SW480 (cell line): ENCODE results near the gene KIFBP.
"Not testable (repeated sequence)": the region's sequence is repeated elsewhere in the genome, so short reads cannot be mapped to it uniquely, and the experiment has no call there.

ENCODE experiments used
- DNase-seq: peaks from one replicate; pipeline ENCODE4 v3.0.0-alpha.2; 2016; ENCODE audit warnings: low spot score

The KIFBP gene, protein sequence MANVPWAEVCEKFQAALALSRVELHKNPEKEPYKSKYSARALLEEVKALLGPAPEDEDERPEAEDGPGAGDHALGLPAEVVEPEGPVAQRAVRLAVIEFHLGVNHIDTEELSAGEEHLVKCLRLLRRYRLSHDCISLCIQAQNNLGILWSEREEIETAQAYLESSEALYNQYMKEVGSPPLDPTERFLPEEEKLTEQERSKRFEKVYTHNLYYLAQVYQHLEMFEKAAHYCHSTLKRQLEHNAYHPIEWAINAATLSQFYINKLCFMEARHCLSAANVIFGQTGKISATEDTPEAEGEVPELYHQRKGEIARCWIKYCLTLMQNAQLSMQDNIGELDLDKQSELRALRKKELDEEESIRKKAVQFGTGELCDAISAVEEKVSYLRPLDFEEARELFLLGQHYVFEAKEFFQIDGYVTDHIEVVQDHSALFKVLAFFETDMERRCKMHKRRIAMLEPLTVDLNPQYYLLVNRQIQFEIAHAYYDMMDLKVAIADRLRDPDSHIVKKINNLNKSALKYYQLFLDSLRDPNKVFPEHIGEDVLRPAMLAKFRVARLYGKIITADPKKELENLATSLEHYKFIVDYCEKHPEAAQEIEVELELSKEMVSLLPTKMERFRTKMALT

DNA sequence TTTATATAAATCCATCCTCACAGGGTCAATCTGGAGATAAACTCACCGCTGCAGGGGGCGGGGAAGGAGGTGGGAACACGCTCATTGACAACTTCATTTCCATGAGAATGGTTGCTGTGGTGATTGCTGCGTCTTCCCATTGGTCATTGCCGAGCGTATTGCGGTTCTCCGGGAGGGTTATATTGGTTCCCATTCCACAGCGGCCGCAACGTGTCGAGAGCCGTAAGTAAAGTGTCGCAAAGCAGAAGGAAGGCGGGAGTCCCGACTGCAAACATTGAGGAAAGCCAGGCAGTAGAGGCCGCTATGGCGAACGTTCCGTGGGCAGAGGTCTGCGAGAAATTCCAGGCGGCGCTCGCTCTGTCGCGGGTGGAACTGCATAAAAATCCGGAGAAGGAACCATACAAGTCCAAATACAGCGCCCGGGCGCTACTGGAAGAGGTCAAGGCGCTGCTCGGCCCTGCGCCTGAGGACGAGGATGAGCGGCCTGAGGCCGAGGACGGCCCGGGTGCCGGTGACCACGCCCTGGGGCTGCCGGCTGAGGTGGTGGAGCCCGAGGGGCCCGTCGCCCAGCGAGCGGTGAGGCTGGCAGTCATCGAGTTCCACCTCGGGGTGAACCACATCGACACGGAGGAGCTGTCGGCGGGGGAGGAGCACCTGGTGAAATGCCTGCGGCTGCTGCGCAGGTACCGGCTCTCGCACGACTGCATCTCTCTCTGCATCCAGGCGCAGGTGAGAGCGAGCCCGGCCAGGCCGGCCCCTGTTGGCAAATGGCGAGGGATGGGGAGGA is at the start of gene KIFBP:
KIFBP (plus strand) TSS at position 274 of the 787 bp plus-strand sequence; CDS start at position 304, 30 bp downstream.
- DNase-seq, result peak; percentile 97

DNA sequence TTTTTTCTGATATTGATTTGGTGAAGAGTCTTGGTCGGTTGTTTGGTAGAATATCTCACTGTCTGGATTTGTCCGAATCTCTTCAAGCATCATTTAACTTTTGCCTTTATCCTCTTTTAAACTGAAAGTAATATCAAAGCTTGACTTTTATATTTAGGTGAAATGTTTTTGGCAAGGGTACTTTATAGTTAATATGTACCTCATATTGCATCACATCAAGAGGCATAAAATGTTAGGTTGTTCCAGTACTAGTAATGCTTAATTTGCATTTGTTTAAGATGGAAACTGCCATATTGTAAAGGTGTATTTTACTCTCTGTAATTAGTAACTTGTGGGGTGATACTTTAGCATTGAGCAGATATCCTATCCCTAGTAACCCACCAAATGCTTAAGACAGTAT is 49.7 kb upstream of the KIFBP start:
- no peak for DNase-seq

DNA sequence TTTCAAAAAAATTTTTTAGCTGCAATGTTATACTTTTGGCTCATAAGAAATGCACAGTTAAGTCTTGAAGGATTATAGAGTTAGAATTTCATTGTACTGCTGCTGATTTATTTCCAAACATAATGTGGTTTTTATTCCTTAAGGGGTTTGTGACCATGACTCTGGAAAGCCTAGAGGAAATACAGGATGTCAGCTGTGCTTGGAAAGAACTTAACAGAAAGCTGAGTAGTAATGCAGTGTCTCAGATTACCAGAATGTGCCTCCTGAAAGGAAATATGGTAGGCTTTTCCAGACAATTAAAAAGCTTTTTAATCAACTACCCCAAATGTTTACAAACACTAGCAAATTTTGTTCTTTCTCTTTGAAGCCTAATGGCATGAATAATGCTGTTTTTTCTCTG is 47.7 kb upstream of the KIFBP start:
- DNase-seq, result not testable (repeated sequence)

DNA sequence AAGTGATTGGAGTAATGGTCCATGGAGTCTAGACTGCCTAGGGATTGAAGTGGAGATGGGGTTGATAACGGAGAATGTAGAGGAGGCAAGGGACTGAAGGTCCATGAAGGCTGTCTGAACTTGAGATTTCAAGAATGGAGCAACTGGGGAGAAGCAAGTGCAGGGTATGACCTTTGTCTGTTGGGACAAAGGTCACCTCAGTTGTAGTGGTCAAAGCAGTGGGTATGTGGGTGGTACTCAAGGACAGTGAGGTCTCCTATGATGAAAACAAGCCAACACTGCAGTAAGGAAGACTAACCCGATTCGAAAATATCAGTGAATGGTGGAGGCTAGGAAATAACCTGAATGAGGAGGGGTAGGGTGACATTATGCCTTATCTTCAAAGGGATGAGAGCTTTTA is 38.0 kb upstream of the KIFBP start:
- no peak for DNase-seq

DNA sequence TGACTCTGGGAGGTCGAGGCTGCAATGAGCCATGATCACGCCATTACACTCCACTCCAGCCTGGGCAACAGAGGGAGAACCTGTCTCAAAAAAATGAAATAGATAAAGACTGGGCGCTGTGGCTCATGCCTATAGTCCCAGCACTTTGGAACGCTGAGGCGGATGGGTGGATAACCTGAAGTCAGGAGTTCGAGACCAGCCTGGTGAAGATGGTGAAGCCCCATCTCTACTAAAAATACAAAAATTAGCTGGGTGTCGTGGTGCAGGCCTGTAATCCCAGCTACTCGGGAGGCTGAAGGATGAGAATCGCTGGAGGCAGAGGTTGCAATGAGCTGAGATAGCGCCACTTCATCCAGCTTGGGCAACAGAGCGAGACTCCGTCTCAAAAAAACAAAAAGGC is 33.7 kb upstream of the KIFBP start:
- no peak for DNase-seq

DNA sequence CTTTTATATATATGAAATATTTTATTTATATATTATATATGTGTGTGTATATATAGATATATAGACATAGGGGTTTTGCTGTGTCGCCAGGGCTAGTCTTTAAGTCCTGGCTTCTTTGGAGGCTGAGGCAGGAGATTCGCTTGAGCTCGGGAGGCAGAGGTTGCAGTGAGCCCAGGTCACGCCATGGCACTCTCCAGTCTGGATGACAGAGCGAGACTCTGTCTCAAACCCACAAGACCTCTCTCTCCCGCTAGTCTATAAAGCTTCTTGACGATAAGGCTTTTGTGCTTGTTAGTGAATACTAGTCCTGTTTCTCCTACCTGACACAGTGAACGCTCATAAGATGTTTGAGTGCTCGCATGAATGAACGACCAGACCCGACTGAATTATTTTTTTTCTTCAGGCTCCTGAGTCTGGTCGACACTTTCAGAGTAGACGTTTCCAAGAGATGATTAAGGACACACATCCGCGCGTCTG is 33.2 kb upstream of the KIFBP start:
- no peak for DNase-seq

DNA sequence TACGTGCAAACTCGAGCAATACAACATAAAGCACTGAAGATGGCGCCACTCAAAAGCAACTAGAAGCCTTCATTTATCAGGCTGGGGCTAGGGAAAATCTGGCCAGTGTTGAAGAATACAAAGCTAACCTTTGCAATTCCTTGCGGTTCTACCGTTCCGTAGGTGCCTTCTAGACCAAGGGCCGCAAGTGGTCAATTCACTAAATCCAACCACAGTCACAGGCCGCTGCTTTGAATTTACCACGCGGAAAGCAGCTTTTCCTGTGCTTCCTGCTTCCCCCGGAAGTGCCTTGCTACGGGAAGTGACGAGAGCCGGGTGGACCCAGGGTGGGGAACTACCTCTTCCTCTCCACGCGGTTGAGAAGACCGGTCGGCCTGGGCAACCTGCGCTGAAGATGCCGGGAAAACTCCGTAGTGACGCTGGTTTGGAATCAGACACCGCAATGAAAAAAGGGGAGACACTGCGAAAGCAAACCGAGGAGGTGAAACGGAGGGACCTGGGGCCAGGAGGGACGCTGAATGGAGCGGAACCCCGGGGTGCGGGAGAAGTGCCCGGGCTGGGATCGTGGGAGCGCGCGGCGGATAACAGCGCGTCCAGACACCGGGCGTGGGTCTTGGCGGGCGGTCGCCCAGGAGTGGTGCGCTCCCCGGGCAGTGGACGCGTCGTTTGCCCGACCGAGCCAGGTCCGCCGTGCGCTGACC is 32.6 kb upstream of the KIFBP start, which contains the start of gene DDX21:
DDX21 (plus strand) TSS at position 339 of the 701 bp plus-strand sequence; CDS start at position 395, 56 bp downstream.
- peak; percentile 95 for DNase-seq

DNA sequence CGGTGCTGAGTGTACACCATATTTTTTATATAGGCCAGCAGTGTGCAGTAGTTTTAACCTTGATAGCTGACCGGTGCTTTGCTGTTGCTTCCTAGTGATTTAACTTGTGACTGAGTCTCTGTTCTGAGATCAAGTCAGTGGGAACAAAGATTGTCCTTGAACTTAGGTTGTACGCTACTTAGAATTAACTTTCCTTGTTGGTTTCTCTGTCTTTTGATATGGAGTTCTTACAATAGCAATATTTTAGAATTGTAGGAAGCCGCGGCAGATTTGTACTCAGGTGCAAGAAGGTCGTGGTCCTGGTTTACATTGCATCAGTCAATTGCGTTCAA is 31.4 kb upstream of the KIFBP start:
- no peak for DNase-seq

DNA sequence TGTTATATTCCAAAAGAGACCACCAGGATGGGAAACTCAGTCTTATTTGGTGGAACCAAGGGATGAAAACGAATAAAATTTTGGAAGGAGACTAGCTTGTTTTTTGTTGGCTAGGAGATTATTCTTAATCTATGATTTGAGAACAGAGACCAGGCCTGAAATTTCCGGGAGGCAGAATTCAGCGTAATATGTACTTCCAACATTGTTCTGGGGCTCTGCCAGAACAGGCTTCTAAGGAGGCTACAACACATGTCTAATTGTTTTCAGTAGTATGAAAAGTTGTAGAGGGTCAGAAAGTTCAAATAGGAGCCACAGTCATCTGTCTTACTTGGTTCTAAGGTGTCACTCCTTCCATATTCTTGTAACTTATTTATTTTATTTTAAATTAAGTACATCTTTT is 30.9 kb upstream of the KIFBP start:
- no peak for DNase-seq

DNA sequence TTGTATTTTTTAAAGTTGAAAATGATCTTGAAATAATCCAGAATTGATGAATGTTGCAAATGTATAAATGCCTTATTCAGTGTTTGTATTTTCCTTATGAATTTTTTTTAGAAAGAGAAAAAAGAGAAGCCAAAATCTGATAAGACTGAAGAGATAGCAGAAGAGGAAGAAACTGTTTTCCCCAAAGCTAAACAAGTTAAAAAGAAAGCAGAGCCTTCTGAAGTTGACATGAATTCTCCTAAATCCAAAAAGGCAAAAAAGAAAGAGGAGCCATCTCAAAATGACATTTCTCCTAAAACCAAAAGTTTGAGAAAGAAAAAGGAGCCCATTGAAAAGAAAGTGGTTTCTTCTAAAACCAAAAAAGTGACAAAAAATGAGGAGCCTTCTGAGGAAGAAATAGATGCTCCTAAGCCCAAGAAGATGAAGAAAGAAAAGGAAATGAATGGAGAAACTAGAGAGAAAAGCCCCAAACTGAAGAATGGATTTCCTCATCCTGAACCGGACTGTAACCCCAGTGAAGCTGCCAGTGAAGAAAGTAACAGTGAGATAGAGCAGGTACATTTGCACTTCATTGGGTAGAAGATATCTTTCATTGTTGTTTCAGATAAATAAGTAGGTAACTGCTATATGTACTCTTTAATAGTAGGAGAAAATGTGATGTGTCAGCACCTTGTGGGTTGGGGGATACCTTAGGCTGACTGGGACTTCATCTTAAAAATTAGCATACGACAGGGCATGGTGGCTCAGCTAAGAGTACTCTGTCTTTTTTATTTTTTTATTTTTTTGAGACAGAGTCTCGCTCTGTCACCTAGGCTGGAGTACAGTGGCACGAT is 28.7 kb upstream of the KIFBP start:
- no peak for DNase-seq

DNA sequence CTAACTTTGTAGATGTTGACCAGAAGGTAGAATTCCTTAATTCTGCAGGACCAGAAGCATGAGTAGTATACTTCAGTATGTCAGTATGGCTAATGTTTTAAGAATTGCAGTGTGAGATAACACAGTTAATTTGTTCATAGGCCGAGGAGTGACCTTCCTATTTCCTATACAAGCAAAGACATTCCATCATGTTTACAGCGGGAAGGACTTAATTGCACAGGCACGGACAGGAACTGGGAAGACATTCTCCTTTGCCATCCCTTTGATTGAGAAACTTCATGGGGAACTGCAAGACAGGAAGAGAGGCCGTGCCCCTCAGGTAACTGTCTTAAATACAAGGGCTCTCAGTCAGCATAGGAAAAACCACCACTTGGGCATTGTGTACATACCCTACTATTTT is 25.5 kb upstream of the KIFBP start:
- DNase-seq, result no peak

DNA sequence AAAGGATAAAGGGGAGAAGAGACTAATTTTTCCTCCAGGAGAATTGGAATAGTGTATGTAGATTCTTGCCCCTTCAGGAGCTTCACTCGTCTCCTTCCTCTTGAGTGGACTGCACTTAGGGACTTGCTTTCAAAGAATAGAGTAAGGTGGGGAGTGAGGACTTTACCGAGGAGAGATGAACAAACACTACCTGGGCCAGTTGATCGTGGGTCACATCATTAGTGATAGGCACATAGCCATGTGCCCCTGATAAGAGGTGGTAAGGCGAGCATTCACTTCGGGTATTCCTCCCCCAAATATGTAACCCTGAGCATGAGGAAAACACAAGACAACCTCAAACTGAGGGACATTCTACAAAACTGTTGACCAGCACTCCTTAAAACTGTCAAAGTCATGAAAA is 14.6 kb upstream of the KIFBP start:
- no peak for DNase-seq

DNA sequence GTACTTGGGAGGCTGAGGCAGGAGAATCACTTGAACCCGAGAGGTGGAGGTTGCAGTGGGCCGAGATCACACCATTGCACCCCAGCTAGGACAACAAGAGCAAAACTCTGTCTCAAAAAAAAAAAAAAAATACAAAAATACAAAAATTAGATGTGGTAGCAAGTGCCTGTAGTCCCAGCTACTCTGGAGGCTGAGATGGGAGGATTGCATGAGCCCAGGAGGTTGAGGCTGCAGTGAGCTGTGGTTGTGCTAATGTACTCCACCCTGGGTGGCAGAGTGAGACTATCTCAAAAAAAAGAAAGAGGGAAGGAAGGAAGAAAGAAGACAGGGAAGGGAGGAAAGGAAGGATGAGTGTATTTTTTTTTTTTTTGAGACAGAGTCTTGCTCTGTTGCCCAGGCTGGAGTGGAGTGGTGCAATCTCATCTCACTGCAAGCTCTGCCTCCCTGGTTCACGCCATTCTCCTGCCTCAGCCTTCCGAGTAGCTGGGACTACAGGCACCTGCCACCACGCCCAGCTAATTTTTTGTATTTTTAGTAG is 12.6 kb upstream of the KIFBP start:
- not testable (repeated sequence) for DNase-seq

DNA sequence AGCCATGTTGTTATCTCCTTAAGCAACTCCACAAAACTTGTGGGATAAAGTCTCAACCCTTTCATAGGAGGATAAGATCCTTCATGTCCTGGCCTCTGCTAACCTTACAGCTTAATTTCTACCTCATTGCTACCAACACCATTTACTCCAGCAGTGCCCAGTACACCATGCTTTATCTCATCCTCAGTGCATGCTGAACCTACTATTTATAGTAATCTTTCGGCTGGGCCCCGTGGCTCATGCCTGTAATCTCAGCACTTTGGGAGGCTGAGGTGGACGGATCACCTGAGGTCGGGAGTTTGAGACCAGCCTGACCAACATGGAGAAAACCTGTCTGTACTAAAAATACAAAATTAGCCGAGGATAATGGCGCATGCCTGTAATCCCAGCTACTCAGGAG is 8.9 kb upstream of the KIFBP start:
- DNase-seq, result not testable (repeated sequence)

DNA sequence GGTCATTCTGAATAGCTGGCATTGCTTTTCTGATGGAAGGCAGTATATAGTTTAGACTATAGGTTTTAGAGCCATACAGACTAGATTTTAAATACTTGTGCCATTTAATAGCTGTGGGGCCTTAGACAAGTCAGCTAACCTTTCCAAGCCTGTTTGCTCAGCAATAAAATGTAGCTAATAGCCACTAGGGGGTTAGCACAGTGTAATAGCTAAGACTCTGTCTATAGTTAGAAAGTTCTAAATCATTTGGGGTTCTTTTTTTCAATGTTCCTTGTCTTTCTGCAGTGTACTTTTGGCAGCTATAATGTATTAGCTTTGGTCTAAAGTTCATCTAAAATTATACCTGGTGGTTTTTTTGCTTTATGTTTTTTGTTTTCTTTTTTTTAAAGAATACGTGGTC is 7.5 kb upstream of the KIFBP start:
- DNase-seq, result peak; percentile 17

DNA sequence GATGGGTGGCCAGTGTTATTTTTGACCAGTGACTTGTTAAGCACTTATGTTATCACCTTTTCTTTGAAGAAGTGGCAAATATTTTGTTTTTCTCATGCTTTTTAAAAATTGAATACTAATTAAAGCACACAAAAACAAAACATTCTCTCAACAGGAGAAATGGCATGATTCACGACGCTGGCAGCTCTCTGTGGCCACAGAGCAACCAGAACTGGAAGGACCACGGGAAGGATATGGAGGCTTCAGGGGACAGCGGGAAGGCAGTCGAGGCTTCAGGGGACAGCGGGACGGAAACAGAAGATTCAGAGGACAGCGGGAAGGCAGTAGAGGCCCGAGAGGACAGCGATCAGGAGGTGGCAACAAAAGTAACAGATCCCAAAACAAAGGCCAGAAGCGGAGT is 6.2 kb upstream of the KIFBP start:
- no peak for DNase-seq

DNA sequence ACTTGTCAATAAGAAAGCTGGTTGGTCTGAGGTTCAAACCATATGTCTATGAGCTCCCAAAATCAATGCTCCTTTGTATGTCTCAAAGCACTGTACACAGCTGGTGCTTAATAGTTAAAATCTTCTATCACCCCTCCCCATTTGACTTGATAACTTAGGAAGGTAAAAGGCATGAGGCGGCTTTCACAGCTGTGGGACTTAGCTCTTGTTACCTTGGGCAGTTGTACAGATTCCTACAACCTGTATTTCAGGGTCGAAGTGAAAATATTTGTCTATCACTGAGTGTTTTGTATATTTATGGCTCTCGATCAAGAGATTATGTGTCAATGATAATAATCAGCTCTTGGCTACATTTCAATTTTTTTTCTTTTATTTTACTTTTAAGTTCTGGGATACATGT is 992 bp upstream of the KIFBP start:
- DNase-seq, result no peak

DNA sequence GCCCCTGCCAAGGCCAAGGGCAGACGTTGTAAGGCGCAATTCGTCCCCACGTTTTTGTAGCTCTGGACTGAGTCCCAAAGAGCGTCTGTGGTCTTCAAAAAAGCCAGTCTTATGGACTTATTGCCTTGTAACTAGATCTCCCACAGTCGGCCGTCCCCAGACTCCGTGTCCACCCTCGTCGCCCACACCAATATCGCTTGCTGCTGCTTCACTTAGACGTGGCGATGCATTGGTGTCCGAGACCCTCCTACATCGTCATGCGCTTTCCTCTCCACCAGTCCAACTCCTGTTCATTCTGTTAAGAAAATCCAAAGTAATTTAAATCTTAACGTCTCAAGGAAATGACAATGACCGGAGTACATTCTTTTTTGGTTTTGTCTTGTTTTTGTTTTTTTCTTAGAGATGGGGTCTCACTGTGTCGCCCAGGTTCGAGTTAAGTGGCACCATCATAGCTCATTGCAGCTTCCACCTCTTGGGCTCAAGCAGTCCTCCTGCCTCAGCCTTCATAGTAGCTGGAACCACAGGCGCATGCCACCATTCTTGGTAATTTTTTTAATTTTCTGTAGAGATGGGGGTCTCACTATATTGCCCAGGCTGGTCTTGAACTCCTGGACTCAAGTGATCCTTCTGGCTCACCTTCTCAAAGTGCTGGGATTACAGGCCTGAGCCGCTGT is 851 bp downstream of the KIFBP start:
- no peak for DNase-seq

DNA sequence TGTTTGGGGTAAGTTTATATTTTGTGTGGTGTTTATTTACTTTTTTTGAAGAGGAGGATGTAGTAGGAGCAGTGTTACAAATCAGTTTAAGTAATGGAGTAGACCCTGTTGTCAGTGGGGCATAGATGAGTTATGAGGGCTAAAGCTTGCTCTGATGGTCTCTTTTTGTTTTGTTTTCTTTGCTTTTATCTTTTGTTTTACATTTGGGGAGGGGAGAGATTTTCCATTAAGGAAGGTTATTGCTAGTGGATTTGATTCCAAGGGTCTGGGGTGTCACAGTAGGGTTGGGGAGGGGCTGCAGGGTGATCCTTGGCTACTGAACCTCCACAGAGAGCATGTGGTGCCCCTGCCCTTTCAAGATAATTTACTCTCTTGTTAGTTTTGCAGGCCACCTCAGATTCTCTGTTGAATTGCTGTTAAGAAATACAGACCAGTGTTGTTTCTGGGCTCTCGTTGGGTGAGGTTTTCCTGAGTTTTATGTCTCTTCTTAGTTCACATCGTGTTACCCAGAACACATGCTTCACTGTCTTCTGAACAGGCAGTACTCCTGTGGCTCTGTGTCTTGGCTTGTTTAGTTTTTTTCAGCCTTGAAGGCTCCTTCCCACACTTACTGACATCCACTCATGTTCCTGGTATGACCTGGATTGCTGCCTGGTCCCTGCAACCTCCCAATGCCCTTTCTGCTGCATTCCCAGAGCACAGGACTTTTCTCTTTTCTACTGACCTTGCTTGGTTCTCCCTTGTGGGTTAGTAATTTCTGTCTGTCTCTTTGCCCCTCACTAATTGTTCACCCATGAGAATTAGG is 4.2 kb downstream of the KIFBP start:
- no peak for DNase-seq

DNA sequence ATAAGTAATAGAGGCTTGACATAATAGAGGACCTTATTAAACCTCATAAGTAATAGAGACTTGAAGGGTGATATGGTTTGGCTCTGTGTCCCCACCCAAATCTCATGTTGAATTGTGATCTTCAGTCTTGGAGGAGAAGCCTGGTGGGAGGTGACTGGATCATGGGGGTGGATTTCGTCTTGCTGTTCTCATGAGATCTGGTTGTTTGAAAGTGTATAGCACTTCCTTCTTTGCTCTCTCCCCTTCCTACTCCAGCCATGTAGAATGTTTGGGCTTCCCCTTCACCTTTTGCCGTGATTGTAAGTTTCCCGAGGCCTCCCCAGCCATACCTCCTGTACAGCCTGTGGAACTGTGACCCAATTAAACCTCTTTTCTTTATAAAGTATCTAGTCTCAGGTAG is 8.6 kb downstream of the KIFBP start:
- no peak for DNase-seq
